Endothelial cell of umbilical vein (primary cell): ENCODE measurements around the gene SH3RF3. TPM values are rescaled to one million over a fixed set of nuclear protein-coding genes. Genes with fewer than 3 reads are reported as not detected.

Experiments
- BruUV-seq: library from RNA; stranded (reverse); fragments of 400-500 nt; replicated peaks from 2 replicates; lab custom pipeline; 2021; lab: Mats Ljungman, UMichigan
- CTCF ChIA-PET: fragments of 300-600, 350-600 bp; sonication (Branson Sonifier 250); formaldehyde crosslinking; loops from one replicate; lab custom pipeline; 2021; ENCODE audit warnings: antibody characterized with exemption, inconsistent platforms; lab: Charles Lee
- POLR2A ChIA-PET: fragments of 300-600, 350-600 bp; sonication (Branson Sonifier 250); formaldehyde crosslinking; loops from one replicate; lab custom pipeline; 2021; ENCODE audit warnings: antibody characterized with exemption, inconsistent platforms; lab: Charles Lee
- DNase-seq: peaks from one replicate; pipeline ENCODE4 v3.0.0-alpha.2; 2011; ENCODE audit warnings: low read depth, low spot score
- FAIRE-seq: peaks from 2 replicates; lab custom pipeline; 2011; peaks lifted over from hg19 to GRCh38; lab: Jason Lieb, UNC
- H2AFZ ChIP-seq: 2 replicates; pipeline ENCODE4 v1.6.0; 2012; ENCODE audit warnings: low read depth, low read length, control low read depth, inconsistent platforms
- H3K27ac ChIP-seq: 2 replicates; pipeline ENCODE4 v1.5.1; 2011; ENCODE audit warnings: low read depth, mild to moderate bottlenecking, control low read depth, low read length, moderate library complexity; ENCODE audit not compliant: insufficient read depth
- H3K27me3 ChIP-seq, 2 experiments: 2 replicates each; pipeline versions ENCODE4 v1.6.0 to v1.6.1; 2011; ENCODE audit warnings: low read length in 2 of 2, mixed read lengths in 1 of 2; ENCODE audit not compliant: control insufficient read depth in 2 of 2, insufficient read depth in 2 of 2
- H3K36me3 ChIP-seq, 2 experiments: 2 replicates in 1 of 2; 3 replicates in 1 of 2; pipeline ENCODE4 v1.5.1; 2011; ENCODE audit warnings: low read length in 2 of 2, mild to moderate bottlenecking in 1 of 2, moderate library complexity in 1 of 2; ENCODE audit not compliant: control insufficient read depth in 2 of 2, insufficient read depth in 2 of 2; ENCODE audit errors: extremely low read depth in 1 of 2
- H3K4me1 ChIP-seq: 3 replicates; pipeline ENCODE4 v1.5.1; 2011; ENCODE audit warnings: mild to moderate bottlenecking, low read length; ENCODE audit not compliant: control insufficient read depth, insufficient read depth; ENCODE audit errors: extremely low read depth
- H3K4me2 ChIP-seq: 2 replicates; pipeline ENCODE4 v1.6.1; 2011; ENCODE audit warnings: low read length, control low read depth, mixed read lengths; ENCODE audit not compliant: insufficient read depth
- H3K4me3 ChIP-seq, 3 experiments: fragments of 200-600 bp in 1 of 3; sonication (generic), shearing (Covaris generic) in 1 of 3; replicated peaks in 1 of 3; 2 replicates each; pipeline ENCODE4 v1.5.1; 2011 to 2016; ENCODE audit warnings: control low read depth in 3 of 3, low read length in 3 of 3, mild to moderate bottlenecking in 2 of 3, inconsistent platforms in 1 of 3, low read depth in 1 of 3, moderate library complexity in 1 of 3; ENCODE audit not compliant: insufficient read depth in 1 of 3
- H3K79me2 ChIP-seq: 2 replicates; pipeline ENCODE4 v1.6.0; 2012; ENCODE audit warnings: low read length, inconsistent platforms; ENCODE audit not compliant: control insufficient read depth, insufficient read depth
- H3K9ac ChIP-seq: replicated peaks from 2 replicates; pipeline ENCODE3; 2011; ENCODE audit warnings: low read length, control low read depth; ENCODE audit not compliant: insufficient read depth; ENCODE audit errors: extremely low read depth
- H3K9me1 ChIP-seq: replicated peaks from 3 replicates; pipeline ENCODE4 v1.6.0; 2011; ENCODE audit warnings: mild to moderate bottlenecking, low read length; ENCODE audit not compliant: control insufficient read depth, insufficient read depth; ENCODE audit errors: extremely low read depth
- H3K9me3 ChIP-seq: replicated peaks from 2 replicates; pipeline ENCODE4 v1.5.1; 2012; ENCODE audit warnings: low read length, inconsistent platforms; ENCODE audit not compliant: control insufficient read depth, insufficient read depth
- H4K20me1 ChIP-seq: replicated peaks from 2 replicates; pipeline ENCODE3; 2011; ENCODE audit warnings: mild to moderate bottlenecking, low read length; ENCODE audit not compliant: control insufficient read depth, insufficient read depth; ENCODE audit errors: extremely low read depth
- EZH2 ChIP-seq: IDR thresholded peaks from 2 replicates; pipeline ENCODE4 v1.6.1; 2012; ENCODE audit warnings: borderline replicate concordance, low read depth, mild to moderate bottlenecking, moderate library complexity, low read length, inconsistent platforms; ENCODE audit not compliant: severe bottlenecking
- FOS ChIP-seq: IDR thresholded peaks from 2 replicates; pipeline ENCODE4 v1.6.1; 2011; ENCODE audit warnings: mild to moderate bottlenecking, low read length, moderate library complexity, borderline replicate concordance; ENCODE audit not compliant: insufficient read depth
- GATA2 ChIP-seq: IDR thresholded peaks from 2 replicates; pipeline ENCODE4 v1.7.0; 2011; ENCODE audit warnings: low read depth, mild to moderate bottlenecking, moderate library complexity, mixed read lengths, low read length; ENCODE audit not compliant: insufficient read length, insufficient read depth
- JUN ChIP-seq: IDR thresholded peaks from 2 replicates; pipeline ENCODE4 v1.6.1; 2011; ENCODE audit warnings: borderline replicate concordance, low read depth; ENCODE audit not compliant: insufficient read length, insufficient read depth
- MYC ChIP-seq: IDR thresholded peaks from one replicate; pipeline ENCODE4 v1.6.1; 2011; ENCODE audit warnings: mild to moderate bottlenecking, low read depth, low read length
- POLR2A ChIP-seq: IDR thresholded peaks from 2 replicates; pipeline ENCODE4 v1.6.1; 2012; ENCODE audit warnings: low read depth, mild to moderate bottlenecking, control low read depth, low read length
- POLR2AphosphoS5 ChIP-seq: IDR thresholded peaks from 2 replicates; pipeline ENCODE4 v1.6.1; 2012; ENCODE audit warnings: low read depth, mild to moderate bottlenecking, control low read depth, low read length, moderate library complexity; ENCODE audit not compliant: insufficient read depth
- dilution Hi-C: fragments of 300-500 bp; cut with MboI; formaldehyde crosslinking; loops from one replicate; pipeline ENCODE4 v1.15.0; 2019; ENCODE audit warnings: low sequenced_read_pairs; ENCODE audit not compliant: extremely low pct_ligation_motif_present
- intact Hi-C: fragments of 100-400 bp; cut with micrococcal nuclease; formaldehyde crosslinking; loops from one replicate; pipeline ENCODE4 v1.10.0; 2022
- polyA plus RNA-seq, 4 experiments: library from polyadenylated mRNA; depleted of rRNA in 3 of 4; stranded (reverse) in 3 of 4; unstranded in 1 of 4; fragments of >200 nt; gene quantifications; 2 replicates each; pipeline versions ENCODE4 v1.2.1 to v1.2.3, GENCODE V29; 2011 to 2012; ENCODE audit warnings: missing spikeins in 1 of 4
- total RNA-seq: library from RNA; stranded (reverse); gene quantifications from 2 replicates; pipeline ENCODE4 v1.2.3, GENCODE V29; 2021
- TF ChIP-seq, protein P1 (sequence below): IDR thresholded peaks from 2 replicates; pipeline ENCODE4 v1.6.1; 2011; ENCODE audit not compliant: insufficient read depth, insufficient read length
- TF ChIP-seq, protein P2 (sequence below), 2 donors: IDR thresholded peaks; 1 replicate in 1 of 2; 2 replicates in 1 of 2; pipeline ENCODE4 v1.5.1; 2011; ENCODE audit warnings: low read length in 2 of 2, mild to moderate bottlenecking in 2 of 2, moderate library complexity in 2 of 2, control low read depth in 1 of 2, inconsistent platforms in 1 of 2, low read depth in 1 of 2; ENCODE audit not compliant: insufficient read depth in 1 of 2; ENCODE audit errors: extremely low read depth in 1 of 2

SH3RF3 gene
- total and polyA plus RNA-seq, 2 donors (not counting 3 experiments of a cell fraction or from before 2014, with no cell fraction given) = 3.8 to 14.7 TPM

DNA sequence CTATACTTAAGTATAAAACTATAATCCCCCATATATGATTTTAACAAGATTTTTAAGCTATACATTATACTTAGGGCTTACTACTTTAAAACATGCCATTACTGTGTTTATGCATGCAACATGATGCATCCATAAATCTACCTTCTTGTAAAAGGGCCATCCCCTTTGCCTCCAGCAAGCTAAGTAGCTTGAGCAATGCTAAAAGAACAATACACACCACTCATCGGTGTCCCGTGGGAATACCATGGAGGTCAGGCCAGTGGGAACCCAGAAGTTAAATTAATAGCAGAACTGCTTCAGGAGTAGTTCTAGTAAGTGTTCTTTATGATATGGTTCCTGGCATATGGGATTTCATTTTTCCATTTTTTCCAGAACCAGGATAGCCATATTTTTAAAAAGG lies 37.8 kb downstream of the SH3RF3 start:
- ChIA-PET CTCF (interaction anchor here (0.7 to 2.8 kb wide), 11 partner anchors 11 to 343 kb away, joined by 3 to 15 read pairs (median 3); no protein-coding TSS in a partner anchor), POLR2A (no interaction called here)
- dilution Hi-C loops (no loop called here), intact Hi-C loops (no loop called here)
- Histone ChIP-seq H4K20me1 (no peaks in the 10 kb centered on the region), H3K4me2 (no peak overlapping the region), H2AFZ (no peak overlapping the region), H3K9ac (no peak overlapping the region), H3K27ac (peak overlapping the region; percentile 40), H3K9me1 (no peaks in the 10 kb centered on the region), H3K79me2 (peaks cover 35% of the 10 kb centered on the region), H3K9me3 (no peaks in the 10 kb centered on the region), H3K4me1 (peaks cover 64% of the 10 kb centered on the region), H3K4me3 (no peak overlapping the region), H3K27me3 (no peaks in the 10 kb centered on the region), H3K36me3 (no peaks in the 10 kb centered on the region)
- FAIRE-seq (no peak), DNase-seq (no peak)
- BruUV-seq = no TSS peak
- no peak for TF ChIP-seq MYC
- TF ChIP-seq, protein P1, sequence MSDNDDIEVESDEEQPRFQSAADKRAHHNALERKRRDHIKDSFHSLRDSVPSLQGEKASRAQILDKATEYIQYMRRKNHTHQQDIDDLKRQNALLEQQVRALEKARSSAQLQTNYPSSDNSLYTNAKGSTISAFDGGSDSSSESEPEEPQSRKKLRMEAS = no peak
- no peak for TF ChIP-seq EZH2
- TF ChIP-seq GATA2 = no peak
- no peak for TF ChIP-seq FOS
- TF ChIP-seq POLR2AphosphoS5 = no peak
- no peak for TF ChIP-seq JUN
- TF ChIP-seq, protein P2, sequence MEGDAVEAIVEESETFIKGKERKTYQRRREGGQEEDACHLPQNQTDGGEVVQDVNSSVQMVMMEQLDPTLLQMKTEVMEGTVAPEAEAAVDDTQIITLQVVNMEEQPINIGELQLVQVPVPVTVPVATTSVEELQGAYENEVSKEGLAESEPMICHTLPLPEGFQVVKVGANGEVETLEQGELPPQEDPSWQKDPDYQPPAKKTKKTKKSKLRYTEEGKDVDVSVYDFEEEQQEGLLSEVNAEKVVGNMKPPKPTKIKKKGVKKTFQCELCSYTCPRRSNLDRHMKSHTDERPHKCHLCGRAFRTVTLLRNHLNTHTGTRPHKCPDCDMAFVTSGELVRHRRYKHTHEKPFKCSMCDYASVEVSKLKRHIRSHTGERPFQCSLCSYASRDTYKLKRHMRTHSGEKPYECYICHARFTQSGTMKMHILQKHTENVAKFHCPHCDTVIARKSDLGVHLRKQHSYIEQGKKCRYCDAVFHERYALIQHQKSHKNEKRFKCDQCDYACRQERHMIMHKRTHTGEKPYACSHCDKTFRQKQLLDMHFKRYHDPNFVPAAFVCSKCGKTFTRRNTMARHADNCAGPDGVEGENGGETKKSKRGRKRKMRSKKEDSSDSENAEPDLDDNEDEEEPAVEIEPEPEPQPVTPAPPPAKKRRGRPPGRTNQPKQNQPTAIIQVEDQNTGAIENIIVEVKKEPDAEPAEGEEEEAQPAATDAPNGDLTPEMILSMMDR (IDR thresholded peaks at IDR 0.05; ENCODE audit: extremely low read depth in 1 of 2, insufficient read depth in 1 of 2, low read depth in 1 of 2, low read length in 2 of 2) = no peak
- no peak for TF ChIP-seq POLR2A
